Endothelial cell of umbilical vein (primary cell): Measurements from ENCODE around the gene P4HA3. TPM values are rescaled to one million over a fixed set of nuclear protein-coding genes. Genes with fewer than 3 reads are reported as not detected.

Source experiments
- BruUV-seq: library from RNA; stranded (reverse); fragments of 400-500 nt; replicated peaks from 2 replicates; lab custom pipeline; 2021; lab: Mats Ljungman, UMichigan
- CTCF ChIA-PET: fragments of 300-600, 350-600 bp; sonication (Branson Sonifier 250); formaldehyde crosslinking; loops from one replicate; lab custom pipeline; 2021; ENCODE audit warnings: antibody characterized with exemption, inconsistent platforms; lab: Charles Lee
- POLR2A ChIA-PET: fragments of 300-600, 350-600 bp; sonication (Branson Sonifier 250); formaldehyde crosslinking; loops from one replicate; lab custom pipeline; 2021; ENCODE audit warnings: antibody characterized with exemption, inconsistent platforms; lab: Charles Lee
- DNase-seq: peaks from one replicate; pipeline ENCODE4 v3.0.0-alpha.2; 2011; ENCODE audit warnings: low read depth, low spot score
- FAIRE-seq: peaks from 2 replicates; lab custom pipeline; 2011; peaks lifted over from hg19 to GRCh38; lab: Jason Lieb, UNC
- H2AFZ ChIP-seq: 2 replicates; pipeline ENCODE4 v1.6.0; 2012; ENCODE audit warnings: low read depth, low read length, control low read depth, inconsistent platforms
- H3K27ac ChIP-seq: 2 replicates; pipeline ENCODE4 v1.5.1; 2011; ENCODE audit warnings: low read depth, mild to moderate bottlenecking, control low read depth, low read length, moderate library complexity; ENCODE audit not compliant: insufficient read depth
- H3K27me3 ChIP-seq, 2 experiments: 2 replicates each; pipeline versions ENCODE4 v1.6.0 to v1.6.1; 2011; ENCODE audit warnings: low read length in 2 of 2, mixed read lengths in 1 of 2; ENCODE audit not compliant: control insufficient read depth in 2 of 2, insufficient read depth in 2 of 2
- H3K36me3 ChIP-seq, 2 experiments: 2 replicates in 1 of 2; 3 replicates in 1 of 2; pipeline ENCODE4 v1.5.1; 2011; ENCODE audit warnings: low read length in 2 of 2, mild to moderate bottlenecking in 1 of 2, moderate library complexity in 1 of 2; ENCODE audit not compliant: control insufficient read depth in 2 of 2, insufficient read depth in 2 of 2; ENCODE audit errors: extremely low read depth in 1 of 2
- H3K4me1 ChIP-seq: 3 replicates; pipeline ENCODE4 v1.5.1; 2011; ENCODE audit warnings: mild to moderate bottlenecking, low read length; ENCODE audit not compliant: control insufficient read depth, insufficient read depth; ENCODE audit errors: extremely low read depth
- H3K4me2 ChIP-seq: 2 replicates; pipeline ENCODE4 v1.6.1; 2011; ENCODE audit warnings: low read length, control low read depth, mixed read lengths; ENCODE audit not compliant: insufficient read depth
- H3K4me3 ChIP-seq, 3 experiments: fragments of 200-600 bp in 1 of 3; sonication (generic), shearing (Covaris generic) in 1 of 3; replicated peaks in 1 of 3; 2 replicates each; pipeline ENCODE4 v1.5.1; 2011 to 2016; ENCODE audit warnings: control low read depth in 3 of 3, low read length in 3 of 3, mild to moderate bottlenecking in 2 of 3, inconsistent platforms in 1 of 3, low read depth in 1 of 3, moderate library complexity in 1 of 3; ENCODE audit not compliant: insufficient read depth in 1 of 3
- H3K79me2 ChIP-seq: 2 replicates; pipeline ENCODE4 v1.6.0; 2012; ENCODE audit warnings: low read length, inconsistent platforms; ENCODE audit not compliant: control insufficient read depth, insufficient read depth
- H3K9ac ChIP-seq: replicated peaks from 2 replicates; pipeline ENCODE3; 2011; ENCODE audit warnings: low read length, control low read depth; ENCODE audit not compliant: insufficient read depth; ENCODE audit errors: extremely low read depth
- H3K9me1 ChIP-seq: replicated peaks from 3 replicates; pipeline ENCODE4 v1.6.0; 2011; ENCODE audit warnings: mild to moderate bottlenecking, low read length; ENCODE audit not compliant: control insufficient read depth, insufficient read depth; ENCODE audit errors: extremely low read depth
- H3K9me3 ChIP-seq: replicated peaks from 2 replicates; pipeline ENCODE4 v1.5.1; 2012; ENCODE audit warnings: low read length, inconsistent platforms; ENCODE audit not compliant: control insufficient read depth, insufficient read depth
- H4K20me1 ChIP-seq: replicated peaks from 2 replicates; pipeline ENCODE3; 2011; ENCODE audit warnings: mild to moderate bottlenecking, low read length; ENCODE audit not compliant: control insufficient read depth, insufficient read depth; ENCODE audit errors: extremely low read depth
- EZH2 ChIP-seq: IDR thresholded peaks from 2 replicates; pipeline ENCODE4 v1.6.1; 2012; ENCODE audit warnings: borderline replicate concordance, low read depth, mild to moderate bottlenecking, moderate library complexity, low read length, inconsistent platforms; ENCODE audit not compliant: severe bottlenecking
- FOS ChIP-seq: IDR thresholded peaks from 2 replicates; pipeline ENCODE4 v1.6.1; 2011; ENCODE audit warnings: mild to moderate bottlenecking, low read length, moderate library complexity, borderline replicate concordance; ENCODE audit not compliant: insufficient read depth
- GATA2 ChIP-seq: IDR thresholded peaks from 2 replicates; pipeline ENCODE4 v1.7.0; 2011; ENCODE audit warnings: low read depth, mild to moderate bottlenecking, moderate library complexity, mixed read lengths, low read length; ENCODE audit not compliant: insufficient read length, insufficient read depth
- JUN ChIP-seq: IDR thresholded peaks from 2 replicates; pipeline ENCODE4 v1.6.1; 2011; ENCODE audit warnings: borderline replicate concordance, low read depth; ENCODE audit not compliant: insufficient read length, insufficient read depth
- MYC ChIP-seq: IDR thresholded peaks from one replicate; pipeline ENCODE4 v1.6.1; 2011; ENCODE audit warnings: mild to moderate bottlenecking, low read depth, low read length
- POLR2A ChIP-seq: IDR thresholded peaks from 2 replicates; pipeline ENCODE4 v1.6.1; 2012; ENCODE audit warnings: low read depth, mild to moderate bottlenecking, control low read depth, low read length
- POLR2AphosphoS5 ChIP-seq: IDR thresholded peaks from 2 replicates; pipeline ENCODE4 v1.6.1; 2012; ENCODE audit warnings: low read depth, mild to moderate bottlenecking, control low read depth, low read length, moderate library complexity; ENCODE audit not compliant: insufficient read depth
- dilution Hi-C: fragments of 300-500 bp; cut with MboI; formaldehyde crosslinking; loops from one replicate; pipeline ENCODE4 v1.15.0; 2019; ENCODE audit warnings: low sequenced_read_pairs; ENCODE audit not compliant: extremely low pct_ligation_motif_present
- intact Hi-C: fragments of 100-400 bp; cut with micrococcal nuclease; formaldehyde crosslinking; loops from one replicate; pipeline ENCODE4 v1.10.0; 2022
- polyA plus RNA-seq, 4 experiments: library from polyadenylated mRNA; depleted of rRNA in 3 of 4; stranded (reverse) in 3 of 4; unstranded in 1 of 4; fragments of >200 nt; gene quantifications; 2 replicates each; pipeline versions ENCODE4 v1.2.1 to v1.2.3, GENCODE V29; 2011 to 2012; ENCODE audit warnings: missing spikeins in 1 of 4
- total RNA-seq: library from RNA; stranded (reverse); gene quantifications from 2 replicates; pipeline ENCODE4 v1.2.3, GENCODE V29; 2021
- TF ChIP-seq, protein P1 (sequence below), 2 donors: IDR thresholded peaks; 1 replicate in 1 of 2; 2 replicates in 1 of 2; pipeline ENCODE4 v1.5.1; 2011; ENCODE audit warnings: low read length in 2 of 2, mild to moderate bottlenecking in 2 of 2, moderate library complexity in 2 of 2, control low read depth in 1 of 2, inconsistent platforms in 1 of 2, low read depth in 1 of 2; ENCODE audit not compliant: insufficient read depth in 1 of 2; ENCODE audit errors: extremely low read depth in 1 of 2
- TF ChIP-seq, protein P2 (sequence below): IDR thresholded peaks from 2 replicates; pipeline ENCODE4 v1.6.1; 2011; ENCODE audit not compliant: insufficient read depth, insufficient read length

The P4HA3 gene
- total and polyA plus RNA-seq, 2 donors (not counting 3 experiments of a cell fraction or from before 2014, with no cell fraction given), result 26.9 to 40.0 TPM

DNA sequence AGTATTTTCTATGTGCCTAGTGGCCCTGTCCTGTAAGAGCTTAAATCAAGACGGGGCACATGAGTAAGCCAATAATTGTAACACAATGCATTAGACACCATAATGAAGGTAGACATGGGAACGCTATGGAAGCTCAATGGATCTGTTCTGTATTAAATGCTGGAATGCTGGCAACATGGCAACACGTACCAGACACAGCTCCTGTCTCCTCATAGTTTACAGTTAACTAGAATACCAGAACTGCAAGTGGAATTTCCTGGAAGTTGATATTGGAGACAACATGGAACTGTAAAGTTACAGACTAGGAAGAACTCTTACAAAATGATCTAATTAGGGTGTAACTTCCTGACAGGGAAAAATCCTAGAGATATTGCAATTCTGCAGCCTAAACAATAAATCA is 12.4 kb downstream of the P4HA3 start:
- no peaks in the 10 kb centered on the region for H3K9me1 ChIP-seq
- H4K20me1 ChIP-seq, result no peaks in the 10 kb centered on the region
- no peak overlapping the region for H3K27ac ChIP-seq
- no peaks in the 10 kb centered on the region for H3K27me3 ChIP-seq
- H3K79me2 ChIP-seq, result no peaks in the 10 kb centered on the region
- DNase-seq, result no peak
- dilution Hi-C loops, result no loop called here
- peaks cover 2% of the 10 kb centered on the region in 2 experiments for H3K36me3 ChIP-seq
- H3K4me3 ChIP-seq, result no peak overlapping the region
- no peak for FAIRE-seq
- POLR2A ChIA-PET, result no interaction called here
- intact Hi-C loops, result no loop called here
- H3K4me1 ChIP-seq, result no peaks in the 10 kb centered on the region
- no peak overlapping the region for H2AFZ ChIP-seq
- CTCF ChIA-PET, result interaction anchor here (1.3 to 2.3 kb wide), 2 partner anchors 44 to 150 kb away, joined by 4 to 13 read pairs; no protein-coding TSS in a partner anchor
- H3K9me3 ChIP-seq, result no peaks in the 10 kb centered on the region
- no TSS peak for BruUV-seq
- no peak overlapping the region for H3K9ac ChIP-seq
- TF ChIP-seq POLR2AphosphoS5 (no peak), POLR2A (no peak), MYC (no peak), GATA2 (no peak), EZH2 (no peak), JUN (no peak), FOS (no peak)
- TF ChIP-seq, protein P1, sequence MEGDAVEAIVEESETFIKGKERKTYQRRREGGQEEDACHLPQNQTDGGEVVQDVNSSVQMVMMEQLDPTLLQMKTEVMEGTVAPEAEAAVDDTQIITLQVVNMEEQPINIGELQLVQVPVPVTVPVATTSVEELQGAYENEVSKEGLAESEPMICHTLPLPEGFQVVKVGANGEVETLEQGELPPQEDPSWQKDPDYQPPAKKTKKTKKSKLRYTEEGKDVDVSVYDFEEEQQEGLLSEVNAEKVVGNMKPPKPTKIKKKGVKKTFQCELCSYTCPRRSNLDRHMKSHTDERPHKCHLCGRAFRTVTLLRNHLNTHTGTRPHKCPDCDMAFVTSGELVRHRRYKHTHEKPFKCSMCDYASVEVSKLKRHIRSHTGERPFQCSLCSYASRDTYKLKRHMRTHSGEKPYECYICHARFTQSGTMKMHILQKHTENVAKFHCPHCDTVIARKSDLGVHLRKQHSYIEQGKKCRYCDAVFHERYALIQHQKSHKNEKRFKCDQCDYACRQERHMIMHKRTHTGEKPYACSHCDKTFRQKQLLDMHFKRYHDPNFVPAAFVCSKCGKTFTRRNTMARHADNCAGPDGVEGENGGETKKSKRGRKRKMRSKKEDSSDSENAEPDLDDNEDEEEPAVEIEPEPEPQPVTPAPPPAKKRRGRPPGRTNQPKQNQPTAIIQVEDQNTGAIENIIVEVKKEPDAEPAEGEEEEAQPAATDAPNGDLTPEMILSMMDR (IDR thresholded peaks at IDR 0.05; ENCODE audit: extremely low read depth in 1 of 2, insufficient read depth in 1 of 2, low read depth in 1 of 2, low read length in 2 of 2), result no peak
- TF ChIP-seq, protein P2, sequence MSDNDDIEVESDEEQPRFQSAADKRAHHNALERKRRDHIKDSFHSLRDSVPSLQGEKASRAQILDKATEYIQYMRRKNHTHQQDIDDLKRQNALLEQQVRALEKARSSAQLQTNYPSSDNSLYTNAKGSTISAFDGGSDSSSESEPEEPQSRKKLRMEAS, result no peak
- no peak overlapping the region for H3K4me2 ChIP-seq
